Fibroblast of lung (primary cell): ENCODE measurements around the gene MBOAT1. TPM values are rescaled to one million over a fixed set of nuclear protein-coding genes. Genes with fewer than 3 reads are reported as not detected.

ENCODE experiments used
- DNase-seq, 2 donors: peaks; one replicate each; pipeline versions ENCODE4 v3.0.0 to v3.0.0-alpha.2; 2010; ENCODE audit warnings: low read depth in 2 of 2
- H2AFZ ChIP-seq: 2 replicates; pipeline ENCODE4 v1.5.1; 2012; ENCODE audit warnings: low read length, control low read depth, inconsistent platforms
- H3K27ac ChIP-seq: 2 replicates; pipeline ENCODE4 v1.5.1; 2011; ENCODE audit warnings: low read length, control low read depth; ENCODE audit not compliant: insufficient read depth
- H3K27me3 ChIP-seq: 2 replicates; pipeline ENCODE4 v1.5.1; 2011; ENCODE audit warnings: mild to moderate bottlenecking, low read length; ENCODE audit not compliant: control insufficient read depth, insufficient read depth
- H3K36me3 ChIP-seq: 2 replicates; pipeline ENCODE4 v1.5.1; 2011; ENCODE audit warnings: low read length; ENCODE audit not compliant: control insufficient read depth, insufficient read depth
- H3K4me1 ChIP-seq: 2 replicates; pipeline ENCODE4 v1.5.1; 2011; ENCODE audit warnings: low read length; ENCODE audit not compliant: control insufficient read depth, insufficient read depth; ENCODE audit errors: extremely low read depth
- H3K4me2 ChIP-seq: 2 replicates; pipeline ENCODE4 v1.5.1; 2011; ENCODE audit warnings: low read length, control low read depth; ENCODE audit not compliant: insufficient read depth; ENCODE audit errors: extremely low read depth
- H3K4me3 ChIP-seq, 4 experiments: fragments of 200-600 bp in 1 of 4; sonication (generic) in 1 of 4; replicated peaks in 1 of 4; 2 replicates each; pipeline ENCODE4 v1.5.1; 2011 to 2016; ENCODE audit warnings: low read length in 4 of 4, low read depth in 3 of 4, mild to moderate bottlenecking in 3 of 4, control low read depth in 2 of 4, inconsistent platforms in 1 of 4, mixed read lengths in 1 of 4; ENCODE audit not compliant: insufficient read depth in 1 of 4; ENCODE audit errors: control extremely low read depth in 1 of 4
- H3K79me2 ChIP-seq: 2 replicates; pipeline ENCODE4 v1.5.1; 2012; ENCODE audit warnings: mild to moderate bottlenecking, low read length, inconsistent platforms; ENCODE audit not compliant: control insufficient read depth, insufficient read depth
- H3K9ac ChIP-seq: 2 replicates; pipeline ENCODE4 v1.5.1; 2011; ENCODE audit warnings: mild to moderate bottlenecking, low read length, control low read depth; ENCODE audit not compliant: insufficient read depth
- H3K9me3 ChIP-seq: 2 replicates; pipeline ENCODE4 v1.5.1; 2012; ENCODE audit warnings: low read depth, low read length; ENCODE audit not compliant: control insufficient read depth, insufficient read depth
- H4K20me1 ChIP-seq: 2 replicates; pipeline ENCODE4 v1.5.1; 2011; ENCODE audit warnings: low read length; ENCODE audit not compliant: control insufficient read depth, insufficient read depth; ENCODE audit errors: extremely low read depth
- EZH2 ChIP-seq: IDR thresholded peaks from 2 replicates; pipeline ENCODE4 v1.5.1; 2012; ENCODE audit warnings: low read length, control low read depth, mild to moderate bottlenecking; ENCODE audit errors: missing control alignments
- polyA plus RNA-seq, 2 donors: library from polyadenylated mRNA; depleted of rRNA in 1 of 2; stranded (reverse) in 1 of 2; unstranded in 1 of 2; fragments of >200 nt; gene quantifications; 2 replicates each; pipeline ENCODE4 v1.2.1, GENCODE V29; 2011 to 2012; ENCODE audit warnings: missing spikeins in 1 of 2
- total RNA-seq: library from RNA; depleted of rRNA; stranded (reverse); fragments of >200 nt; gene quantifications from 2 replicates; pipeline ENCODE4 v1.2.1, GENCODE V29; 2014
- TF ChIP-seq, protein P1 (sequence below), 2 donors: IDR thresholded peaks in 1 of 2; conservative IDR thresholded peaks in 1 of 2; 1 replicate in 1 of 2; 2 replicates in 1 of 2; pipeline ENCODE4 v1.5.1; 2011 to 2012; ENCODE audit warnings: low read length in 2 of 2, control low read depth in 1 of 2, inconsistent platforms in 1 of 2, low read depth in 1 of 2, mild to moderate bottlenecking in 1 of 2

Gene MBOAT1
- total and polyA plus RNA-seq, 2 donors (not counting 1 experiment from before 2014, with no cell fraction given) = 3.1 to 6.6 TPM

DNA sequence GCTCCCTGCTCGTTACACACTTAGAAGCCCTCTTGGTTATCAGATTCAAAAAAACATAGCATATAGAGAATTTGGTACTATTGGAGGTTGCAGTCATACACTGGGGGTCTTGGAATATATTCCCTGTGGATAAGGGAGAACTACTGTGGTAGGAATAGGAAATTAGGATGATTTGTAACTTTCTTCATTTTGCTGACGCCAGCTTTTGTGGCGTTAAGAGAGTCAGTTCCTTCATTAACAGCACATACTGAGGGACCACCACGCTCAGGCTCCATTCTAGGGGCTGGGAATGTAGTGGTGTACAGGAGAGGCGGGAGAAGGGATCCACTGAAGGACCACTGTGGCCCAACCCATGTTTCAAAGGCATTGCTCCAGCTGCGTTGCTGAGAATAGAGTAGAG, 140.3 kb downstream of the MBOAT1 start:
- H2AFZ ChIP-seq = no peak overlapping the region
- H3K4me2 ChIP-seq = no peak overlapping the region
- no peak overlapping the region for H3K9ac ChIP-seq
- no peaks in the 10 kb centered on the region for H3K36me3 ChIP-seq
- no peak overlapping the region for H3K4me3 ChIP-seq
- no peaks in the 10 kb centered on the region for H3K4me1 ChIP-seq
- H3K9me3 ChIP-seq = no peaks in the 10 kb centered on the region
- no peaks in the 10 kb centered on the region for H3K27me3 ChIP-seq
- no peak for DNase-seq
- H4K20me1 ChIP-seq = no peaks in the 10 kb centered on the region
- no peaks in the 10 kb centered on the region for H3K79me2 ChIP-seq
- TF ChIP-seq, protein P1, sequence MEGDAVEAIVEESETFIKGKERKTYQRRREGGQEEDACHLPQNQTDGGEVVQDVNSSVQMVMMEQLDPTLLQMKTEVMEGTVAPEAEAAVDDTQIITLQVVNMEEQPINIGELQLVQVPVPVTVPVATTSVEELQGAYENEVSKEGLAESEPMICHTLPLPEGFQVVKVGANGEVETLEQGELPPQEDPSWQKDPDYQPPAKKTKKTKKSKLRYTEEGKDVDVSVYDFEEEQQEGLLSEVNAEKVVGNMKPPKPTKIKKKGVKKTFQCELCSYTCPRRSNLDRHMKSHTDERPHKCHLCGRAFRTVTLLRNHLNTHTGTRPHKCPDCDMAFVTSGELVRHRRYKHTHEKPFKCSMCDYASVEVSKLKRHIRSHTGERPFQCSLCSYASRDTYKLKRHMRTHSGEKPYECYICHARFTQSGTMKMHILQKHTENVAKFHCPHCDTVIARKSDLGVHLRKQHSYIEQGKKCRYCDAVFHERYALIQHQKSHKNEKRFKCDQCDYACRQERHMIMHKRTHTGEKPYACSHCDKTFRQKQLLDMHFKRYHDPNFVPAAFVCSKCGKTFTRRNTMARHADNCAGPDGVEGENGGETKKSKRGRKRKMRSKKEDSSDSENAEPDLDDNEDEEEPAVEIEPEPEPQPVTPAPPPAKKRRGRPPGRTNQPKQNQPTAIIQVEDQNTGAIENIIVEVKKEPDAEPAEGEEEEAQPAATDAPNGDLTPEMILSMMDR (conservative IDR thresholded peaks at IDR 0.05 in 1 of 2, IDR thresholded peaks at IDR 0.05 in 1 of 2; ENCODE audit: low read depth in 1 of 2, low read length in 2 of 2) = no peak
- no peak for TF ChIP-seq EZH2
- no peak overlapping the region for H3K27ac ChIP-seq

DNA sequence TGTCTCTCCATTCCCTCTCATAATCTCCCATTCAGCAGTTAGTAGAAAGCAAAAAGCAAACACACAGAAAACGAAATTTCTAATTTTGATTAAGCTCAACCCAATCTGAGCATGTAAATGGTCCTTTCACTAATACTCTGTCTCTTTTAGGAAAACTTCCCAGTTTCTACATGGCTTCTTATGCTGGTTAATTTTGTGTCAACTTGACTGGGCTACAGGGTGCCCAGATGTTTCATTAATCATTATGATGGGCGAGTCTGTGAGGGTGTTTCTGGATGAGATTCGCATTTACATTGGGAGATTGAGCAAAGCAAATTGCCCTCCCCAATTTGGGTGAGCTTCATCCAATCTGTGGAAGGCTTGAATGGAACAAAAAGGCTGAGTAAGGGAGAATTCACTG, 142.2 kb downstream of the MBOAT1 start:
- Histone ChIP-seq H3K27me3 (no peaks in the 10 kb centered on the region), H3K27ac (no peak overlapping the region), H3K36me3 (no peaks in the 10 kb centered on the region), H3K9ac (no peak overlapping the region), H3K9me3 (no peaks in the 10 kb centered on the region), H2AFZ (no peak overlapping the region), H3K79me2 (no peaks in the 10 kb centered on the region), H3K4me2 (no peak overlapping the region), H3K4me3 (no peak overlapping the region), H3K4me1 (no peaks in the 10 kb centered on the region), H4K20me1 (no peaks in the 10 kb centered on the region)
- DNase-seq = no peak
- no peak for TF ChIP-seq EZH2
- TF ChIP-seq, protein P1 (conservative IDR thresholded peaks at IDR 0.05 in 1 of 2, IDR thresholded peaks at IDR 0.05 in 1 of 2; ENCODE audit: low read depth in 1 of 2, low read length in 2 of 2) = no peak

DNA sequence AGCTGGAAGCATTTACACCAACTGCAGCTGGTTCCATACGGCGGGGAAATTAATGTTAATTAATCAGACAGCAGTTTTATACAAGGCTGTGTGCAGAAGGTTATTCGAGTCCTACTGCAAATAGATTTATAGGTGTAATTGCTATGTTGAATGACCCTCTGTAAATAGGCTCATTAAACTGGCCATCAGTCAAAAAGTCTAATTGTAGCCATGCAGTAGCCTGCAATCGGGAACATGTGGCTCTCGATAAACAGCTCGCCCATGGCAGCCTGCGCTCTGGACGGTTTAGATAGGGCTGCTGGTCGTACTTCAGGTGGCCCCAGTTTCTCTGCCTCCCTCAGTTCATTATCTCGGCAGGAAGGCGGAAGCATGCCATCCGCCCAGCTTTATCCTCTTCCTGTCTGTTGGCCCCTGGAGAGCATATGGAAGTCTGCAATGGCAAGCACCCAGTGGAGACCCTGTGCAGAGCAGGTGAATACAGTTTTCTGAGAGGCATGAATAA, 143.2 kb downstream of the MBOAT1 start:
- H4K20me1 ChIP-seq = no peaks in the 10 kb centered on the region
- no peaks in the 10 kb centered on the region for H3K27me3 ChIP-seq
- no peaks in the 10 kb centered on the region for H3K9me3 ChIP-seq
- TF ChIP-seq, protein P1 (conservative IDR thresholded peaks at IDR 0.05 in 1 of 2, IDR thresholded peaks at IDR 0.05 in 1 of 2; ENCODE audit: low read depth in 1 of 2, low read length in 2 of 2) = no peak
- no peak for TF ChIP-seq EZH2
- no peak for DNase-seq
- no peaks in the 10 kb centered on the region for H3K36me3 ChIP-seq
- no peaks in the 10 kb centered on the region for H3K79me2 ChIP-seq
- H3K9ac ChIP-seq = no peak overlapping the region
- H3K27ac ChIP-seq = no peak overlapping the region
- H3K4me3 ChIP-seq = no peak overlapping the region
- no peak overlapping the region for H3K4me2 ChIP-seq
- H2AFZ ChIP-seq = no peak overlapping the region
- H3K4me1 ChIP-seq = no peaks in the 10 kb centered on the region
